GM19099 (cell line): ENCODE measurements around the gene ERN2.

Source experiments
- POLR2A ChIP-seq: IDR thresholded peaks from 3 replicates; pipeline ENCODE4 v1.6.1; 2011; ENCODE audit warnings: low read depth; ENCODE audit not compliant: insufficient read length; ENCODE audit errors: extremely low read depth

ERN2 gene

DNA sequence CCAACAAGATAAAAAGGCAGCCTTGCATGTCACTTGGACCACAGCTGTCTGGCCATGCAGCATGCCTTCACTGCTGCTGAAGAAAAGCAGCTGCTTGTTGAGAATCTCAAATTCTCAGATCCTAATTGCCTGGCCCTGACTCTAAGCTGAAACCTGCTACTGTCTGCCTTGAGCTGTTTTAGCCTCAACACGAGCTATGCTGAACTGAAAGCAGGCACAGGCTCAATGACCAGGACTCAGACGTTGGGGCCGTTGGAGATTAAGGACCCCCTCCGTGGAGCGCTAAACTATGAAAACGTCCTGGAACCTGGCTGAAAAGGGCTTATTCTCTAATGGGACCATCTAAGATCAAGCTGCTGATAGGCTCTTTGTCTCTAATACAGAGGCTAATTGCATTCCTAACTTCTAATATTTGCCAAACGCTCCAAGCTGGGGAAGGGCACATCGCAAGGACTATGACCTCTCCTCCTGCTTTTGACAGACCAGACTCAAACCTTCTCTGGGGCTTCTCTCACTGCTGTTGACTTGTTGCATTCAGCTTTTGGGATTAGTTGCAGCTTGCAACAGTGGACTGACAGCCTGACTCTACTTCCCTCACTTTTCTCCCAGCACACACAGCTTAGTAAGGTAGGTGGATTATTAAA is 38.9 kb downstream of the ERN2 start:
- no peak for TF ChIP-seq POLR2A

DNA sequence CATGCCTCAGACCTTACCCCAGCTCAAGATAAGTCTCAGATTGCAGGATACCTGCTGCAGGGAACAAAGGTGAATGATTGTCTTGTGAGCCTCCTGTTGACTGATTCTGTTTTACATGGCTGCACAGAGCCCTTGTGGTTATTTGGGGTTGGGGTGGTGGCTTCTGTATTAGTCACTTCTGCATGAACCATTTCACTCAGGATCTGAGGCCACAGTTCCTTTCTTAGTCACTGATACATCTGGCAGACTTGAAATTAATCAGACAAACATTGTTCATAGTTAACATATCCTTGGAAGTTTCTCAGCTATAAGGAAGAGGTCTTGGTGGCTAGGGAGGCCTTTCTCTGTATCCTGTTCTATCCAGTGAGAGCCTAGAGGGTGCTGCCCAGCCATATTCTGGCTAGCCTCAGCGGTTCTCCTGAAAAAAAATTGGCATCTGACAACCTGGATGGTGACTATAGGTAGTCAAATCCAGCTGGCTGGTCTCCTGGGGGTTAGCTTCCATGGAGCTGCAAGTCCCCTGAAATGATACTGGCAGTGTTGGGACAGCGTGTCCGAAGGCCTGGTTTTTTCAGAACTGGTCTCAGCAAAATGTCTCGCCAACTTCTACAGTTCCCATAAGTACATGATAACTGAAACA is 42.8 kb downstream of the ERN2 start:
- peak; percentile 12 for TF ChIP-seq POLR2A

DNA sequence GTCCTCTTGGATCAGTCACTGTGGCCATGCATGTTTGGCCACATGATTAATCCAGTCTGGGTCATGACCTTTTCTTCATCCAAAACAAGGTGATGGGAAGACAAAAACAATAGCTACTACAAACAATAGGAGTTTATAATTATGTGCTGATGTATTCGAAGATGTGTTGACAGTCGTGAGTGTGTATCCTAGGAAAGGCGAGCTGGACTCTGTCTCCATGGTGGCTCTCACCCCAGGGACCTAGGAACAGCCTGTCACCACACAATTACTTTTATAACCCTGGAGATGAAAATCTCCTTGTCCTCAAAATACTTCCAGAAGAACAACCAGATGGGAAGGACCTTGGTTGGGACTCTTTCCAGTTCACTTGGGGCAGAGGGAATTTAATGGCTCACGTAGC is 44.1 kb downstream of the ERN2 start:
- no peak for TF ChIP-seq POLR2A

DNA sequence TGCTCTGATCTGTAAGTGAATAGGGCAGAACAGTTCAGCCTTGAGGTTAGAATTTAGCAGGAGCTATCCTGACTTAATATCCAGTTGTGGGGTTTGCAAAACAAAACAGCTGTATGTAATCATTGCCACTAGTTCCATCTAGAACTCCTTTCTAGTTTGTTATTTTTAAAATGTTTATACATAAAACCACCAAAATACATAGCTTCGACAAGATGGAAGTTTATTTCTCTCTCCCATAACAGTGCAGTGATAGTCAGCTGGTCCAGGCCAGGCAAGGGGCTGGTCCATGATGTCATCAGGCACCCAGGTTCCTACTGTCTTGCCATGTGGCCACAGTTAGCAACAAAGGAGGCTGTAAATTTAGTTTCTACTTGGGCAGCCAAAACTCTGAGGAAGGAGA is 44.8 kb downstream of the ERN2 start:
- TF ChIP-seq POLR2A: no peak

DNA sequence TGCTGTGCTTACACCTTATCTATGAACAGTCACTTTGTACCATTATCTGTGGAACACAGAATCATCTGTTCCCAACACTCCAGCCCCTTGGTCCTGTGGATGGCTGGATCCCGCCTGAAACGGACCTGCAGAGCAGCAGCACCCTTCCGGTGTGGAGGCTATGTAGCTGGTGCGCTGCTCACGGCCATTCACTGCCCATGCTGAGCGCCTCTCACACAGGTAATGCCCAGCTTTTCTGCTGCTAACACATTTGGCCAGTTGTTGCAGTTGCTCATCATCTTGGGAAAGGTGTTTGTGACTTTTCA is 45.7 kb downstream of the ERN2 start:
- TF ChIP-seq POLR2A: no peak

DNA sequence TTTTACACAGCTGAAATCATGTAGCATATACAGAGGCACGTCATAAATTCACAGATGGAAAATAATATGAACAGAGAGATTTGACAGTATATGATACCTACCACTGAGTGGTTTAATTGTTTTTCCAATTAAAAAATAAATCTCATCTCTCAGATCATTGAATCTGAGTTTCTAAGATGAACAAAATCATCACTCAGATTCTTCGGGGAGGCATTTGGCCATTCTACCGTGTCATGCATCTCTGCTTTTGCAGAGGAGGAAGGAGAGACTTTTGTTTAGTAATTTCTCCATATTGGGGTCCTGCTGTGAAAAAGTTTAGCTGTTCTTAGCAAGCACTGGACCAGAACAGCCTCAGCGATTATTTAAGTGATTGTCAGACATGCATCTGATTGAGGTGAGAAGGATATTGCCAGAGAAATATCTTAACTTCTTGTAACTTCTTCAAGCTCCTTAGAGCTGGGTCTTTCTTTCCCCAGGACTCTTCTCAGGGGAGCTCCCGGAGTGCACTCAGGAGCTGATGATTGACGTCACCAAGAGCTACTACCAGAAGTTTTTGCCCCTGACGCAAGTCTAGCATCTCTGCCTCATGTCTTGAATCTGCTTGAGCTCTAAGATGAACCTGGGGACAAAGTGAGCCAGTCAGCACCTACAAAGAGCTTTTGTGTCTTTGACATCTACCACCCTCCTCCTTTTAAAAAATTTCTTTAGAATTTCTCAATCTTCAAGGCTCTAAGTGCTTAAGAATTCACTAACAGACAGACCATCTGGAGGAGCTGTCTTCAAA is 46.3 kb downstream of the ERN2 start:
- TF ChIP-seq POLR2A: no peak

DNA sequence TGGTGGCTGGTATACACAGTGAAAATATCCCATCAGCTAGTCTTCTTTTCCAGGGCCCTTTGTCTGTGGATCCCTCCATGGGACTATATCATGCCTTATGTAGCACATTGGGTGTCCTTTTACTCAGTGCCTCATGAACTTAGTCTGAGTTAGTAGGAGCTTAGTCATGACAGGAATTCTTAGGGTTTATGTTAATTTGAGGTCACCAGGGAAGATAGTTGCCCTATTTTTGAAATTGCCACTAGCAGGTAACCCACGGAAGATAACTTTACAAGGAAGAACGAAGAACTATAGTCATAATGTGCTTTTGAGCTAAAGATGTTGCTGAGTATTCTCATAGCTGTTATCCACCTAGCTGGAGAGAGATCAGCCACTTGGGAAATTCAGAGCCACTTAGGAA is 49.1 kb downstream of the ERN2 start:
- TF ChIP-seq POLR2A: no peak

DNA sequence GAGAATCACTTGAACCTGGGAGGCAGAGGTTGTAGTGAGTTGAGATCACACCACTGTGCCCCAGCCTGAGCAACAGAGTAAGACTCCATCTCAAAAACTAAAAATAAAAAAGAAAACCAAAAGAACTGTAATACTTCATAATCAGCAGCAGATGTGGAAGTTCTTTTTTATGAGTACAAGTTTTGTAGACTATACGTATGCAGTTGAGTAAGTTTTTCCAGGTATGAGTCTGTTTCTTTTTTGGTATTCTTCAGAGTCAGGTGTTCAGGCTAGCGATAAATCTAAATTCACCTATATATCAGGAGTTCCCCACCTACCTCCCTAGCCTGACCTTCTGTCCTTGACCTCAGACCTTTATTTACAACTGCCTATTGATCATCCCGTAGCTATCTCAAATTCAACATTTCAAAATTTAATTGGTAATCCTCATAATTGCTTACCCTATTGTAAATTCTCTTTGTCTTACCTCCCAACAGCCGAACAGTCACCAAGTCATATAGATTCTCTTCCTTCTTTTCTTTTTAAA is 61.0 kb downstream of the ERN2 start:
- no peak for TF ChIP-seq POLR2A

DNA sequence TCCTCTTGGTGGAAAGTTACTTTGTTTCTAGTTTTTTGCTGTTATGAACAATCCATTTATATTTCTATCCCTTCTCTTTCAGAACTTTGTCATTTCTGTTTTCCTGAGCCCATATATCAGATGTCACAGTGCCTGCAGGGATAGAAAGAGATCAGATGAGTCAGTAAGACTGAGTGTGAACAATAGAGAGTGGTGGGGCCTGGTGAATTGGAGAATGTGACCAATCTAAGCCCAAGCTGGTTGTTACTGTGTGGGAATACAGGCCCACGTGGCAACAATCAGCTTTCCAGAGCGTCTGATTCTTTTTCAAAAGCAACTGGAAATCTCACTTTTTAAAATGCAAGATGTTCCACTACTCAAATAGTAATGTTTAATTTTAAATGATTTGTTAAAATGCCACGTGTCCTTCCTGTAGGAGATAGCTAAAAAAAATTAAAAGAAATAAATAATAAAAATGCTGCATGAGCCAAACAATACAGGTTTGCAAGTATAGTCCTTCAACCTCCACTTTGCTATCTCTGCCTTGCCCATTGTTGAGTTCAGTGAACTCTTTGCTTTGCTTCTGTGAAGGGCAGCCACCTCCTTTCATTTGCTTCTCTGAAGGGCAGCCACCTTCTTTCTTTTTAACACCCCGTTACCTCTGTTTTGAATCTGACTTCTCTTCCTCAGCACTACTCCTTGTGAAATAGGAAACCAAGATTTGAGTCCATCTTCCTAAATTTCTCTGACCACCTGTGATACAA is 62.2 kb downstream of the ERN2 start:
- TF ChIP-seq POLR2A: no peak

DNA sequence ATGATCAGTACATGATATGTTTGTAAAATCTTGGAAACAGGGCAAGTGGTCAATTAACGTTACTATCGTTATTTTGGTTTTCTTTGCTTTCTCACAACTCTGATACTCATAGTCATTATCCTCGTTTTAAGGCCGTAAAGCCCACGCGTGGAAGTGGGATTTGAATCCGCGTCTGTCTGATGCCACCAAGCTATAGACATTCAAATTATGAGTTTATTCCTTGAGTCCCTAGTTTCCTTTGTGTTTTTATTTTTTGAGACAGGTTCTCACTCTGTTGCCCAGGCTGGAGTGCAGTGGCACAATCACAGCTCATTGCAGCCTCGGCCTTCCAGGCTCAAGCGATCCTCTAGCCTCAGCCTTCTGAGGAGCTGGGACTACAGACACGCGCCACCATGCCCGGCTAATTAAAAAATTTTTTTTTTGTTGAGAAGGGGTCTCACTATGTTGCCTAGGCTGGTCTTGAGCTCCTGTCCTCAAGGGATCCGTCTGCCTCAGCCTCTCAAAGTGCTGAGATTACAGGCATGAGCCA is 70.7 kb downstream of the ERN2 start:
- no peak for TF ChIP-seq POLR2A

DNA sequence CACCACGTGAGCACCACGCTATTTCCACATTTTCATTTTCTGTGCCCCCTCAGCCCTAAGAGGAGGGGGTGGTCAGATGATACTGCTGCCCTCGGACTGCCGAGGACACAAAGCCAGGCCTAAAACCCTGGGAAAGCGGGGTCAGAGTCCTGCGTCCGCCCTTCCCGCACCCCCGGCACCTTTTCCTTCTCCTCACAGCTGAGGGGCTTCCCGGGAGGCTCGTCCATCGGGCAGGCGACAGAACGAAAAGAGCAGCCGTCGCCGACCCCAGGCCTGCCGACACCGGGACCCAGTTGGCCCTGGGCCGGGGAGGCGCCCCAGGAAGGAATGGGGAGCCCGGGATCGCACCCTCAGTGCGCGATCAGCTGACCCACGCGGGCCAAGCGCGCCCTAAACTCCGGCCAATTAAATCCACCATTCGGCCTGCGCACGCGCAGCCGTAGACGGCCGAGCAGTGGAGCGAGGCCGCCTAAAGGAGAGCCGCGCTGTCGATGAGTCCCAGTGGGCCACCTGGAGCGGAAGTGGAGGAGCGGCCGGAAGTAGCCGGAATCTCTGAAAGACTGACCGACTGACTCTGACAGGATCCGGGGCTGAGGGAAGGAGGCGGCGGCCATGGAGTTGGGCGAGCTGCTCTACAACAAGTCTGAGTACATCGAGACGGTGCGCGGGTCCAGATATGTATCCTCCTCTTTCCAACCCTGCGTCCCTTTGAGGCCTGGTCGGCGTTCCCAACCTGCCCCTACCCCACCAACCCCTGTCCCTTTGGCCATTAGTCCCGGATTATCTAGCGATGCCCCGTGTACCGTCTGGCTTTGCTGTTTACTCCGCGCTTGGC is 71.9 kb downstream of the ERN2 start, which contains the start of the genes DCTN5 and PALB2:
DCTN5 (plus strand) TSS at position 536 of the 835 bp plus-strand sequence; CDS start at position 613, 77 bp downstream.
PALB2 (minus strand) TSS at position 380 of the 835 bp plus-strand sequence; CDS start at position 227, 153 bp downstream.
- TF ChIP-seq POLR2A: peak; percentile 81

DNA sequence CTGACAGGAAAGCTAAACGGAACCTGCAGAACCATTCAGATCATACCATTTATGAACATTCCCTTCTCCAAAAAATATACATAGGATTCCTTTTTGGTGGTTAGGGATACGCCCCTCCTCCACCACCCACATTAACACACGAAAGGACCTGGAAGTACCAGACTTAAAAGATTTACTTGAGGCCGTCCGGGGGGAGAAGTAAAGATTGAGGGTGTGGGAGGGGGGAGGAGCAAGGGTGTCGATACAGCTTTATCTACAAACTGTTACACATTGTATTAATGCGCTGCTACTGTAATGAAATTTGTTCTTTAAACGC is 72.4 kb downstream of the ERN2 start:
- no peak for TF ChIP-seq POLR2A
